Raji (cell line): Measurements from ENCODE around the gene IL23R.

Experiments used
- POLR2A ChIP-seq: IDR thresholded peaks from 2 replicates; pipeline ENCODE4 v1.6.1; 2011; ENCODE audit warnings: low read depth, low read length, control low read depth; ENCODE audit not compliant: insufficient read depth

IL23R gene

GRCh38 chr1:67174716-67175284 is 8.5 kb downstream of the IL23R start:
- TF ChIP-seq POLR2A: no peak

- no peak for TF ChIP-seq POLR2A
These were observed 9.4 kb downstream of the IL23R start for GRCh38 chr1:67175530-67176087.

- TF ChIP-seq POLR2A: no peak
These were observed 18.7 kb downstream of the IL23R start for GRCh38 chr1:67184838-67185421.

GRCh38 chr1:67188137-67188536 is 21.9 kb downstream of the IL23R start:
- no peak for TF ChIP-seq POLR2A

- TF ChIP-seq POLR2A: no peak
These were observed 23.7 kb downstream of the IL23R start for GRCh38 chr1:67189953-67190352.

GRCh38 chr1:67190410-67190809 is 24.2 kb downstream of the IL23R start:
- no peak for TF ChIP-seq POLR2A

- TF ChIP-seq POLR2A: no peak
These were observed 24.7 kb downstream of the IL23R start for GRCh38 chr1:67190942-67191341.

- no peak for TF ChIP-seq POLR2A
These were observed 25.6 kb downstream of the IL23R start for GRCh38 chr1:67191668-67192520.

- TF ChIP-seq POLR2A: no peak
These were observed 26.6 kb downstream of the IL23R start for GRCh38 chr1:67192902-67193301.

- TF ChIP-seq POLR2A: no peak
These were observed 27.4 kb downstream of the IL23R start for GRCh38 chr1:67193704-67194103.

- no peak for TF ChIP-seq POLR2A
These were observed 28.1 kb downstream of the IL23R start for GRCh38 chr1:67194209-67194863.

- no peak for TF ChIP-seq POLR2A
These were observed 34.5 kb downstream of the IL23R start for GRCh38 chr1:67200755-67201154.

GRCh38 chr1:67201891-67202290 is 35.6 kb downstream of the IL23R start:
- TF ChIP-seq POLR2A: no peak

GRCh38 chr1:67204298-67204980 is 38.2 kb downstream of the IL23R start:
- no peak for TF ChIP-seq POLR2A

- TF ChIP-seq POLR2A: no peak
These were observed 42.0 kb downstream of the IL23R start for GRCh38 chr1:67208217-67208616.
